GM21360 (cell line): ENCODE data around the gene SPATS1.
"Not testable (repeated sequence)": the region's sequence is repeated elsewhere in the genome, so short reads cannot be mapped to it uniquely, and the experiment has no call there.

Experiments used
- ATAC-seq: cut with Tn5 transposase; IDR thresholded peaks from one replicate; pipeline ENCODE4 v1.9.1; 2021; ENCODE audit warnings: mild to moderate bottlenecking, moderate library complexity; ENCODE audit not compliant: unreplicated experiment

The SPATS1 gene

GRCh38 chr6:44311304-44311703 lies 31.1 kb upstream of the SPATS1 start:
- no peak for ATAC-seq

- no peak for ATAC-seq
Observed at GRCh38 chr6:44311767-44312166, 30.7 kb upstream of the SPATS1 start.

- peak; percentile 65 for ATAC-seq
Observed at GRCh38 chr6:44312901-44313788, 29.3 kb upstream of the SPATS1 start, which contains the start of gene AARS2. Gene AARS2, minus strand, starts transcription at chr6:44313347. Its CDS starts 24 bp downstream, at chr6:44313323.

- ATAC-seq: not testable (repeated sequence)
Observed at GRCh38 chr6:44314657-44315056, 27.8 kb upstream of the SPATS1 start.

GRCh38 chr6:44315516-44315915 lies 26.9 kb upstream of the SPATS1 start:
- ATAC-seq: no peak

GRCh38 chr6:44315951-44316350 lies 26.5 kb upstream of the SPATS1 start:
- ATAC-seq: no peak

- ATAC-seq: no peak
Observed at GRCh38 chr6:44316481-44316880, 26.0 kb upstream of the SPATS1 start.

GRCh38 chr6:44317136-44317631 lies 25.3 kb upstream of the SPATS1 start:
- not testable (repeated sequence) for ATAC-seq

GRCh38 chr6:44321210-44321609 lies 21.2 kb upstream of the SPATS1 start:
- no peak for ATAC-seq

GRCh38 chr6:44327096-44327495 lies 15.4 kb upstream of the SPATS1 start:
- ATAC-seq: no peak

GRCh38 chr6:44327760-44328159 lies 14.7 kb upstream of the SPATS1 start:
- ATAC-seq: no peak

- ATAC-seq: not testable (repeated sequence)
Observed at GRCh38 chr6:44328203-44328602, 14.2 kb upstream of the SPATS1 start.

- no peak for ATAC-seq
Observed at GRCh38 chr6:44329858-44330257, 12.6 kb upstream of the SPATS1 start.

- ATAC-seq: no peak
Observed at GRCh38 chr6:44332585-44332984, 9.9 kb upstream of the SPATS1 start.

GRCh38 chr6:44333273-44333919 lies 9.1 kb upstream of the SPATS1 start:
- no peak for ATAC-seq

- ATAC-seq: no peak
Observed at GRCh38 chr6:44333942-44334341, 8.5 kb upstream of the SPATS1 start.

GRCh38 chr6:44335631-44336030 lies 6.8 kb upstream of the SPATS1 start:
- ATAC-seq: no peak

GRCh38 chr6:44338228-44339122 lies 4.0 kb upstream of the SPATS1 start:
- ATAC-seq: peak; percentile 57

- ATAC-seq: no peak
Observed at GRCh38 chr6:44339301-44339700, 3.1 kb upstream of the SPATS1 start.

GRCh38 chr6:44339763-44340625 lies 2.5 kb upstream of the SPATS1 start:
- no peak for ATAC-seq
